IPS-NIHi7 (cell line): ENCODE measurements around the gene C16orf46.
"Not testable (repeated sequence)": the region's sequence is repeated elsewhere in the genome, so short reads cannot be mapped to it uniquely, and the experiment has no call there.

Experiments used
- DNase-seq: peaks from one replicate; pipeline ENCODE4 v3.0.0; 2012; ENCODE audit warnings: mixed read lengths; ENCODE audit errors: extremely low spot score

Gene C16orf46, protein sequence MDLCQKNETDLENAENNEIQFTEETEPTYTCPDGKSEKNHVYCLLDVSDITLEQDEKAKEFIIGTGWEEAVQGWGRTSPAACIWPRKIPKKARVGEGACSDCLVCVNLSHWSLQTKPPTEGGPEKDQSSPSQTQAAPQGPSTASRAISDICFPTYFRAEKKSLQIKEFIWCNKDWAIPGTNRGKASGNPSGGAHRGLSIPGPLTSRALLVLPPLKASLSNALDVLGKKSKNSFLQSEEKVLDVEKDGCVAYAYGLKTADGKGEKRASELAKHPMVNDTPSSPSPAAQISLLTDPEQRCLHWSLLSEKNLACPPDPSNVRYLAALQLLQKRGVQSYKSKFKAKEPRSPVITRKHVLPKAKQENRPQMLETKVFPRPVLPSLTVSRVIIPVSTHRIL

DNA sequence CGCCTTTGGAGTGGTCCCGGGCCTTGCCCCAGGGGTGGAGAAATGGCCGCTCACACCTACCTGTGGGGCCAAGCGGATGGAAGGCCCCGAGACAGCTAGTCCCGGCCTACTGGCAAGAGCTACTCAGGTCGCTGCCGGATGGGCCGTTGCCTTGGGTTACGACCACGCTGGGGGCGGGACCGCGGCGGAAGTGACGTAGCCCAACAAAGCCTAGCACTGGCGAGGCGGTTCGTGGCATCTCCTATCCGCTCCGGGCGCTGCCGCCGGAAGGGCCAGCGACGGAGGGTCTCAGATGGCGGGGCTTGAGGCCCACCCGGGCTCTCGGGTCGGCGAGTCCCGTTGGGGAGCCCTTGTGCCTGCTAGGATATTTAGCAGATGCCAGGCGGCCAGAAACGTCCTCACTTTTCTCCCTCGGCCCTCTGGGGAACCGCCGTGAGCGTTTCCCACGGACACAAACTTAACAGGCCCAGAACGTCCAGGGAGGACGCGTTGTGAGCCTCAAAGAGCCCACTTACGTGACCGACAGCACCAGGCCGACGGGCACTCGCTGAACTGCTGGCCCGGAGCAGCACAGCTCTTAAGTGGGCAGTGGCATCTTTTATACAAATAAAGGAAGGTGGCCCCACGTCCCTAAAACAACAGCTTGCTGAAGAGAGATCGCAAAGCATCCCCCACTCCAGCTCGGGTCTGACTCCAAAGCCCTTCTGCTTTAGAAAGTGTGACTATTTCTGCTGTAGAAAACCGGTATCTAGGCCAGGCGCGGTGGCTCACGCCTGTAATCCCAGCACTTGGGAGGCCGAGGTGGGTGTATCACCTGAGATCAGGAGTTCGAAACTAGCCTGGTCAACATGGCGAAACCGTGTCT lies at the start of gene C16orf46:
Gene C16orf46, minus strand, starts transcription at position 163 of the 865 bp plus-strand sequence. CDS start 13,283 bp downstream, outside the sequence.
- peak; percentile 97 for DNase-seq

DNA sequence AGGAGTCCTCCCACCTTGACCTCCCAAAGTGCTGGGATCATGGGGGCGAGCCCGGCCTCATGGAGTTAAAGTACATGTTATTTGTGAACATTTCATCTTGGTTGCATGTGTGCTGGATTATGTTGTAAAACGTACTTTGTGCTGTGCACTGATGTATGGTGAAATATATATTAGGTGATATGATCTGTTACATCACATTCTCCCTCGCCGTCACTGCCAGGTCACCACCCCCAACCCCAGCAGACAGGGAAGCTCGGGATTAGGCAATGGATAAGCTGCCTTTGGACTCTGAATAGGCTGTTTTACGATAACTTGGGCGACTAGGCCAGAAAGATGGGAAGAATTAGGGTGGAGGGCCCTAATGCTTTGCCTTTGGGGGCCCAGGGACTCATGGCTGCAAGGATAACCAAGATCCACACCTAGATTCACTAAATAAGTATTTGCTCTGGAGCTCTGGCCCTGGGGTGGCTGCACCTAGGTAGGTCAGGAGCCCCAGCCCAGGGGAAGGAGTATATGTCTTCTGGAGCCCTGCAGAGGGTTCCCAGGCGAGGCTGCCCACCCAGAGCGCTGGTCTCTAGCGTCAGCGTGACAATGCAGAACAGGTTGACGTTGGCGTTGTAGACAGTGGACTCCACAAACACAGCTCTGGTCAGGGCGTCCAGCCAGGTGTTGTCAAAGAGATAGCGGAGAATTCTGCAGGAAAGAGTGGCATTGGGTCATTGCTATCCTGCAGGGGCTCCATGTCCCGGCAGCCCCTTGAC lies 46.2 kb upstream of the C16orf46 start:
- DNase-seq: peak; percentile 7

- no peak for DNase-seq
Observed at GRCh38 chr16:81121474-81121990, 44.5 kb upstream of the C16orf46 start.

DNA sequence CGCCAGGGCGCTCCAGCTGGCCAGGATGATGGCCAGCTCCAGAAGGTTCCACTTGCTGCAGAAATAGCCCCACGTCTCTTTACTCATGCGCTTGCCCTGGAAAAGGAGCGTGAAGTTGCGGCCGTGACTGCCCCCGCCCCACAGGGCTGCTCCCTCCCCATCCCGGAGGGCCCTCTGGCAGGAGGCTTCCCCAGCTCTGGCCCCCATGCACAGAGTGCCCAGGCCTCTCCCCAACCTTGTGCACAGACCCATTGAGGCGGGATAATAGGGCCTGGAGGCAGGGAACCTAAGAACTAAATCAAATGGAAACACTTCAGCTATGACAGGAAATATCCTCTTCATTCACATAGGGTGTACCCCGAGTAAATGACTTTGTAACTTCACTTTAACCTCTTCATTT lies 40.4 kb upstream of the C16orf46 start:
- DNase-seq: no peak

GRCh38 chr16:81116285-81116684 lies 39.2 kb upstream of the C16orf46 start:
- no peak for DNase-seq

DNA sequence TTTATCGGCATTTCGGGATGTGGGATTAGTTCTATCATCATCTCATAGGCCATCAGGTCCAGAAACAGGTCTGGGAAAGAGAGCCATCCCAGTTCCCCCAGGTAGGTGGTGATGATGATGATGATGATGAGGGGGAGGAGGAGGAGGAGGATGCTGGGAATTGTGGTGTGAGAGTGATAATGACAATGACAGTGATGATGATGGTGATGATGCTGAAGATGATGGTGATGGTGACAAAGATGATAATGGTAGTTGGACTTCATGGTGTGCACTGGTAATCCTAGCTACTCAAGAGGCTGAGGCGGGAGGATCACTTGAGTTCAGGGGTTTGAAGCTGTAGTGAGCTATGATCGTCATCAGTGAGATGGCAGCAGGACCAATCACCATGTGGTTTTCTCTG lies 35.4 kb upstream of the C16orf46 start:
- no peak for DNase-seq

GRCh38 chr16:81109274-81109673 lies 32.2 kb upstream of the C16orf46 start:
- DNase-seq: not testable (repeated sequence)

DNA sequence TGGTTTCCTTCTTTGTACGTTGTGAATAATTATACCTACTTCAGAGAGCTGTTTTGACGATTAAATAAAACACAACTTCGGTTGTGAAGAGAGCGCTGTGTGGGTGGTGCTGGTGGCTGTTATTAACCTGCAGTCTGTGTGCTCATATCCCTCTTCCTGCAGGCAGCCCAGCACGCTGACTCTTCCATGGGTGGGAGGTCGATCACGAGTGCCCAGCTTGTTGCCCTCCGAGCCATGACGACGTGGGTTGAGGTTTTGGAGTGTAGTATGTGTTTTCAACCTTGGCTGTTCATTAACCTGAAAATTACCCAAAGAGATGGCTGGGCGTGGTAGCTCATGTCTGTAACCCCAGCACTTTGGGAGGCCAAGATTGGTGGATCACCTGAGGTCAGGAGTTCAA lies 30.5 kb upstream of the C16orf46 start:
- DNase-seq: no peak

DNA sequence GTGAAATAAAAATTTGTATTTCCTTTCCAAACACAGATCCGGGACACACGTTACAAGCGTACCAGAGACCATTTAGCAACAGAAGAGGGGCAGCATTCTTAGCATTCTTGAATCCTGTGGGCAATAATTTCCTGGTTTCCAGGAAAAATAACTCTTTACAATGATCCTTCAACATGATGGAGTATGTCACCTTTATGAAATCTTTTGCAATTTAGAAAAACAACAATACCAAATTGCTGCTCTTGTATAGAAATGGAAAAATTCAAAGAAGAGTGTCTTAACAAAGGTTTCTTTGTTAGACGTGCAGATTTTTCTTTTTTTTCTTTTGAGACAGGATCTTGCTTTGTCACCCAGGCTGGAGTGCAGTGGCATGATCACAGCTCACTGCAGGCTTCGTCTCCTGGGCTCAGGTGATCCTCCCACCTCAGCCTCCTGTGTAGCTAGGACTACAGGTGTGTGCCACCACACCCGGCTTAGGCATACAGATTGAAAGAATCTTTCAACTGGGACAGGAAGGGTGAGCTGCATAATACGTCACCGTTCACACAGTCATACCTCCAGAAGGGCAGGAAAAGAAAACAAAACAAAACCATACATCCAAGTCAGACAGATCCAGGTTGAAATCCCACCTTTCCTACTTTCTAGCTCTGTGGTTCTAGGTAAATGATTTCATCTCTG lies 29.9 kb upstream of the C16orf46 start:
- DNase-seq: no peak

GRCh38 chr16:81105946-81106345 lies 28.9 kb upstream of the C16orf46 start:
- DNase-seq: no peak

DNA sequence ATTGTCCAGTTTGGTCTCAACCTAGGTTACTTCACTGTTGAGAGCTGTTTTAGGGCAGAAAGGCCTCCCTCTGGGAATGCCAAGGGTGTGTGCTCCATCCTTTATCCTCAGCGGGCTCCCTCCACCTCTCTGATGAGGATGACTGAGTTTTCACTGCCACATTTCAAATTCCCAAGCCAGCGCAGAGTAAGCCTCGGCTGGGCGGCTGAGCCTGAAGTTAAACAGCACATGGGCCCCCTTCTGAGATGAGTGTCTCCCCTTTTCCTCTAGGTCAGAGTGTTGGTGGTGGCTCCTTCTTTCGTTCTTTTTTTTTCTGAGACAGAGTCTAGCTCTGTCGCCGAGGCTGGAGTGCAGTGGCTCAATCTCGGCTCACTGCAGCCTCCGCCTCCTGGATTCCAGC lies 24.7 kb upstream of the C16orf46 start:
- DNase-seq: no peak

DNA sequence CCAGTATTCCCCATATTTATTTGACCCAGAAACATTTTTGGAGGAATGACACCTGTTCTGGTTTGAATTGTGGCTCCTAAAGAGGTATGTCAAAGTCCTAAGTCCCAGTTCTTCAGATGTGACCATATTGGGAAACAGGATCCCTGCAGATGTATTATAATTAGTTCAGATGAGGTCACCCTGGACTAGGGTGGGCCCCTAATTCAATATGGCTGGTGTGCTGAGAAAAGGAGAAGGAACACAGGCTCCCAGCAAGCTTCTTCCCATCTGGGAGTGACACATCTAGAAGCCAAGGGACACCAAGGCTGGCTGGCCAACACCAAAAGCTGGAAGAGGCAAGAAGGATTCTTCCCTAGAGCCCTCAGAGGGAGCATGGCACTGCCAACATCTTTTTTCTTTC lies 22.9 kb upstream of the C16orf46 start:
- DNase-seq: no peak

DNA sequence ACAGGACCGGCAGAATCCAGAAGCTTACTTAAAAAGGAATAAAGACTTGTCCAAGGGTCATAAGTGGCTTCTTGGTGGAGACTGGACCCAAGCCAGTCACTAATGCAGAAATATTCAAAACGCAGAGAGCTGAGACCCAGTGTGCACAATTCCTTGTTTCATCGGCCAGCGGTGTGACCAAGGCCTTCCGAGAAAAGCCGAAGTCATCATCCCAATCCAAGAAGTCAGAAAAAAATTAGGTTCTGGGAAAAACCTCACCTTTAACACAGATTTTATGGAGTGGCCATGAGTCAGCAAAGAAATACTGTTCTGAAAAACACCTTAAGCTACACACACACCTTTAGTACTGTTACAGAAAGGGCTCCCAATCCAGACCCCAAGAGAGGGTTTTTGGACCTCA lies 20.2 kb upstream of the C16orf46 start:
- no peak for DNase-seq

DNA sequence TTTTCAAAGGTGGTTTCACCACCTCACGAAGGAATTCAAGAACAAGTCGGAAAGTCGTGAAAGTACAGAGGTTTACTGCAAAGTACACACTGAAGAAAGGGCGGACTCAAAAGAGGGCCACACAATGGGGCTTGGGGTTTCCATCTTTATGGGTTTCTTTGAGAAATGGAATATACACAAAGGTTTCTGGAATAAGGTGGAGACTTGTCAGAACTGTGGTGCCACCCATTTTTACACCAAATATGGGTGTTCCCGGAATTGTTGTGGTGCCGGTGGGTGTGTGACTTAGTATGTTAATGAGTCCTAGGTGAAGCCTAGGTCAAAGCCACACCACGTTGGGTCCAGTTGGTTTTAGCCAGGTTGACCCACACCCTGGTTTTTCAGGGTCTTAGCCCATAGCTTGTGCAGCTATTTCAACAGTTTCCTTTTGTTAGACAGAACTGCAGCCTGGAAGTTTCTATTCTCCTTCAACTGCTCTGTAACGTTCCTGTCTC lies 19.7 kb upstream of the C16orf46 start:
- DNase-seq: no peak

- DNase-seq: peak; percentile 99
Observed at GRCh38 chr16:81095953-81096714, 19.1 kb upstream of the C16orf46 start, which contains the start of gene GCSH. Gene GCSH (minus strand): TSS chr16:81096395. CDS start chr16:81096278, 117 bp downstream.

GRCh38 chr16:81095653-81095952 lies 18.6 kb upstream of the C16orf46 start:
- no peak for DNase-seq

DNA sequence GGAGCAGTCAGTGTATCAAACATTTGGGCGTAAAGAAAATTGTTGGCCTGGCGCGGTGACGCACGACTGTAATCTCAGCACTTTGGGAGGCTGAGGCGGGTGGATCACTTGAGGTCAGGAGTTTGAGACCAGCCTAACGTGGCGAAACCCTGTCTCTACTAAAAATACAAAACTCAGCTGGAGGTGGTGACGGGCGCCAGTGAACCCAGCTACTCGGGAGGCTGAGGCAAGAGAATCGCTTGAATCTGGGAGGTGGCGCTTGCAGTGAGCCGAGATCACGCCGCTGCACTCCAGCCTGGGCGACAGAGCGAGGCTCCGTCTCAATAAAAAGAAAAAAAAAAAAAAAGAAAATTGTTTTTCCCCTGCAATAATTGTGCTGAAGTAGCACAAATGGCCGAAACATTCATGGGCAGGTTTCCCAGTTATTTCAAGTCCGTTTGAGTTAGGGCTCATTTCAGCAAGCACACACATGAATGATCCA lies 17.8 kb upstream of the C16orf46 start:
- no peak for DNase-seq

DNA sequence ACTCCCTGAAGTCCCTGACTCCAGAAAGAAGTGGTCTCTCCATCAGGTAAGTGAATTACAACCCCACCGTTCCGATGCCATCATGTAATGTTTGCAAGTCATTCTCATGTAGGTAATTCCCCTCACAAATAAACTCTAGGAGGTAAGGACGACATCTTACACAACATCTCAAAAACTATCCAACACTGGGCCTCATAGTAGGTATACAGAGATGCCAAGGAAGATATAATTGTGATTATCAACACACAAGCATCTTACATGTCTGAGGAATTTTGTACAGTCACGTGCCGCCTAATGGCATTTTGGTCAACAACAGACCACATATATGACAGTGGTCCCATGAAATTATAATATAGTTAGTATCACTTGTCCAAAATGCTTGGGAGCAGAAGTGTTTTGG lies 11.8 kb upstream of the C16orf46 start:
- DNase-seq: no peak

- DNase-seq: no peak
Observed at GRCh38 chr16:81081014-81081413, 4.0 kb upstream of the C16orf46 start.

GRCh38 chr16:81080233-81080632 lies 3.2 kb upstream of the C16orf46 start:
- DNase-seq: no peak
